Measurements from ENCODE around the gene SGCE.

DNA sequence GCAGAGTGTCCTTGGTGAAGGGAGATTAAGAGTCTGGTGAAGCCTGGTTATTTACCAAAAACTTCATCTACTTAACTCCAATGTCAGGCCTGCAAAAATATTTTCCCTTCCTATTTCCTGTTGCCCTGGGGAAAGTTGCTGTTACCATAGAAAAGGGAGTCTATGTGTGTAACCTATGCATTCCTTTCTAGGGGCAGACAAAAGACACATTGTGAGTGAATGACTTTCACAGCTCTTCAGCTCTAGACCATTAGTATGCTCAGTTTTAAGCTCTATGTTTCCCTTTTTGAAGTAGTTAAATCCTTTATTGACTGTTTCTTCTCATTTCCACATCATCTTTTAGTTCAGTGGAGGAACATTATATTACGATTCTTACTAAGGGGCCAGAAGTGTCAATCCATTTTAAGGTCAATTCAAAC, 45.6 kb upstream of the SGCE start:
- TF ChIP-seq, protein P1, sequence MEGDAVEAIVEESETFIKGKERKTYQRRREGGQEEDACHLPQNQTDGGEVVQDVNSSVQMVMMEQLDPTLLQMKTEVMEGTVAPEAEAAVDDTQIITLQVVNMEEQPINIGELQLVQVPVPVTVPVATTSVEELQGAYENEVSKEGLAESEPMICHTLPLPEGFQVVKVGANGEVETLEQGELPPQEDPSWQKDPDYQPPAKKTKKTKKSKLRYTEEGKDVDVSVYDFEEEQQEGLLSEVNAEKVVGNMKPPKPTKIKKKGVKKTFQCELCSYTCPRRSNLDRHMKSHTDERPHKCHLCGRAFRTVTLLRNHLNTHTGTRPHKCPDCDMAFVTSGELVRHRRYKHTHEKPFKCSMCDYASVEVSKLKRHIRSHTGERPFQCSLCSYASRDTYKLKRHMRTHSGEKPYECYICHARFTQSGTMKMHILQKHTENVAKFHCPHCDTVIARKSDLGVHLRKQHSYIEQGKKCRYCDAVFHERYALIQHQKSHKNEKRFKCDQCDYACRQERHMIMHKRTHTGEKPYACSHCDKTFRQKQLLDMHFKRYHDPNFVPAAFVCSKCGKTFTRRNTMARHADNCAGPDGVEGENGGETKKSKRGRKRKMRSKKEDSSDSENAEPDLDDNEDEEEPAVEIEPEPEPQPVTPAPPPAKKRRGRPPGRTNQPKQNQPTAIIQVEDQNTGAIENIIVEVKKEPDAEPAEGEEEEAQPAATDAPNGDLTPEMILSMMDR (conservative IDR thresholded peaks at IDR 0.05; ENCODE audit: low read length): no peak
- TF ChIP-seq EZH2phosphoT487 (IDR thresholded peaks at IDR 0.05; ENCODE audit: borderline replicate concordance, low read depth, low read length): no peak
